GM21576 (cell line): ENCODE data around the gene JAG2.

ENCODE experiments used
- ATAC-seq: cut with Tn5 transposase; IDR thresholded peaks from one replicate; pipeline ENCODE4 v1.9.1; 2021; ENCODE audit warnings: mild to moderate bottlenecking, moderate library complexity; ENCODE audit not compliant: unreplicated experiment

The JAG2 gene

GRCh38 chr14:105184461-105184860, 15.9 kb upstream of the JAG2 start:
- no peak for ATAC-seq

- ATAC-seq = no peak
Observed at GRCh38 chr14:105182296-105183020, 13.9 kb upstream of the JAG2 start.

- no peak for ATAC-seq
Observed at GRCh38 chr14:105181549-105182295, 13.1 kb upstream of the JAG2 start.

- ATAC-seq = peak; percentile 35
Observed at GRCh38 chr14:105180592-105181548, 12.3 kb upstream of the JAG2 start, which contains the start of gene NUDT14. Gene NUDT14 (minus strand): TSS chr14:105181312. CDS start chr14:105181209, 103 bp downstream.

- ATAC-seq = no peak
Observed at GRCh38 chr14:105179191-105179590, 10.6 kb upstream of the JAG2 start.

GRCh38 chr14:105178868-105179140, 10.2 kb upstream of the JAG2 start:
- ATAC-seq = no peak

- no peak for ATAC-seq
Observed at GRCh38 chr14:105178069-105178867, 9.7 kb upstream of the JAG2 start.

- no peak for ATAC-seq
Observed at GRCh38 chr14:105177082-105177481, 8.5 kb upstream of the JAG2 start.

GRCh38 chr14:105176513-105176912, 7.9 kb upstream of the JAG2 start:
- no peak for ATAC-seq

GRCh38 chr14:105173901-105174894, 5.6 kb upstream of the JAG2 start:
- ATAC-seq = no peak

GRCh38 chr14:105173145-105173544, 4.6 kb upstream of the JAG2 start:
- ATAC-seq = no peak

GRCh38 chr14:105172476-105172875, 3.9 kb upstream of the JAG2 start:
- no peak for ATAC-seq

- no peak for ATAC-seq
Observed at GRCh38 chr14:105171004-105171673, 2.6 kb upstream of the JAG2 start.

- no peak for ATAC-seq
Observed at GRCh38 chr14:105169776-105170655, 1.4 kb upstream of the JAG2 start.

- ATAC-seq = no peak
Observed at GRCh38 chr14:105168979-105169507, 467 bp upstream of the JAG2 start.

GRCh38 chr14:105168093-105168420, 519 bp downstream of the JAG2 start:
- ATAC-seq = no peak

GRCh38 chr14:105167303-105168092, 1.1 kb downstream of the JAG2 start:
- ATAC-seq = no peak
